Heart right ventricle (tissue), 16 donors: Measurements from ENCODE around the gene KRTAP10-12. TPM values are rescaled to one million over a fixed set of nuclear protein-coding genes. Genes with fewer than 3 reads are reported as not detected.

Experiments
- ATAC-seq, 8 donors: fragments of 200-7000 bp; cut with Tn5 transposase; one replicate each; pipeline ENCODE4 v1.9.1; 2020; ENCODE audit warnings: mild to moderate bottlenecking in 8 of 8, moderate library complexity in 8 of 8, moderate number of reproducible peaks in 1 of 8
- DNase-seq, 2 donors: peaks; one replicate each; pipeline ENCODE4 v3.0.0-alpha.2; 2020
- H3K27ac ChIP-seq, 10 donors: fragments of 200-600 bp; sonication (generic) in 2 of 10; one replicate each; pipeline versions ENCODE4 v1.5.0 to v1.8.0; 2020 to 2022; ENCODE audit warnings: mild to moderate bottlenecking in 3 of 10
- H3K27me3 ChIP-seq, 7 donors: fragments of 200-600 bp; one replicate each; pipeline ENCODE4 v1.8.0; 2021 to 2022; ENCODE audit warnings: mild to moderate bottlenecking in 2 of 7
- H3K36me3 ChIP-seq, 9 donors: fragments of 200-600 bp; sonication (generic) in 1 of 9; one replicate each; pipeline versions ENCODE4 v1.5.0 to v1.8.0; 2020 to 2022; ENCODE audit warnings: mild to moderate bottlenecking in 2 of 9
- H3K4me1 ChIP-seq, 9 donors: fragments of 200-600 bp; sonication (generic) in 1 of 9; one replicate each; pipeline versions ENCODE4 v1.5.0 to v1.8.0; 2020 to 2022; ENCODE audit warnings: mild to moderate bottlenecking in 4 of 9
- H3K4me3 ChIP-seq, 10 donors: fragments of 200-600 bp; sonication (generic) in 2 of 10; one replicate each; pipeline versions ENCODE4 v1.5.0 to v1.8.0; 2020 to 2022; ENCODE audit warnings: mild to moderate bottlenecking in 7 of 10, moderate library complexity in 2 of 10
- H3K9me3 ChIP-seq, 11 donors: fragments of 200-600 bp in 10 of 11; sonication (generic) in 2 of 11; one replicate each; pipeline versions ENCODE4 v1.5.0 to v1.8.0; 2013 to 2022; ENCODE audit warnings: mild to moderate bottlenecking in 2 of 11, control low read depth in 1 of 11, moderate library complexity in 1 of 11
- CTCF ChIP-seq, 9 donors: fragments of 200-600 bp; sonication (generic) in 2 of 9; IDR thresholded peaks; one replicate each; pipeline versions ENCODE4 v1.5.0 to v1.8.0; 2021 to 2022; ENCODE audit warnings: antibody characterized with exemption in 9 of 9, mild to moderate bottlenecking in 5 of 9, moderate library complexity in 1 of 9
- WGBS, 2 donors: extraction: QIAGEN DNeasy Blood & Tissue Kit; methylation state at CpG; one replicate each; pipeline ENCODE4 v1.1.7; 2013; ENCODE audit warnings: inconsistent platforms in 1 of 2; 5-methylcytosine and 5-hydroxymethylcytosine counted together
- intact Hi-C, 10 donors: fragments of 100-400 bp; cut with DNase I; formaldehyde crosslinking; loops; one replicate each; pipeline versions ENCODE4 v1.11.1 to v1.14.2; 2022
- polyA plus RNA-seq, 2 donors: library from polyadenylated mRNA; stranded (reverse); fragments of 200-250 nt; gene quantifications; one replicate each; pipeline ENCODE4 v1.2.3, GENCODE V29; 2013
- total RNA-seq, 10 donors: library from RNA; stranded (reverse); fragmentation: NEBNext Ultra II Directional in 3 of 10; extraction: Animal tissue kit (Norgen Biotek cat#: 25700) in 3 of 10; gene quantifications; one replicate each; pipeline versions ENCODE4 v1.2.1 to v1.2.4, GENCODE V29; 2021 to 2023
- donor health status: Arrhythmogenic right ventricular cardiomyopathy.
- donor health status: ischemic (EF 13 %, LVEDD 7.1; RV severe dilation, severe dysfunction).
- donor health status: healthy with polysubstance abuse.
- donor health status: DM: no; HTN: yes; CAD: no.
- donor health status: DM: no; HTN: no; CAD: no.
- donor health status: ischemic (EF 25% LVEDD 6.9; RV normal size, moderate dysfunction).
- donor health status: ischemic (EF 25% LVEDD 5.7; RV mildly dilated, moderate dysfunction).
- donor health status: healthy.
- donor health status: DM: yes; HTN: yes; CAD: no.
- donor health status: Ischemic cardiomyopathy.
- donor health status: ischemic (EF 35%, LVEDD 5.7; RV mildly dilated, moderate dysfunction).
- donor health status: nonischemic (EF 11% LVEDD 7.7; RV severe dilation, severe dysfunction).
- donor health status: DM: yes; HTN: yes; CAD: no.
- donor health status: PGD.
- donor health status: ischemic (EF 29% LVEDD 5.4; RV normal size, mild dysfunction).
- donor health status: nonischemic (EF 23%, LVEDD 6.1; RV moderate dilation, normal function).

The KRTAP10-12 gene
- total and polyA plus RNA-seq, 12 donors, result not detected

- Histone ChIP-seq H3K27ac (no peak overlapping the region), H3K36me3 (no peaks in the 10 kb centered on the region), H3K27me3 (peaks cover 0 to 83% (median 59%) of the 10 kb centered on the region in 7 donors), H3K9me3 (no peaks in the 10 kb centered on the region), H3K4me3 (no peak overlapping the region), H3K4me1 (peaks cover 0 to 9% (median 0%) of the 10 kb centered on the region in 9 donors)
- no peak for DNase-seq
- TF ChIP-seq CTCF (IDR thresholded peaks at IDR 0.05), result no peak
- 71 to 73% methylated on average over 6 of the region's 6 CpGs for WGBS, 2 donors
- ATAC-seq, result no peak
- intact Hi-C loops, result no loop called here
Observed at GRCh38 chr21:44726826-44727225, 29.9 kb downstream of the KRTAP10-12 start.

- Histone ChIP-seq H3K27me3 (peaks cover 0 to 78% (median 55%) of the 10 kb centered on the region in 7 donors), H3K4me3 (no peak overlapping the region), H3K27ac (no peak overlapping the region), H3K9me3 (no peaks in the 10 kb centered on the region), H3K36me3 (no peaks in the 10 kb centered on the region), H3K4me1 (peaks cover 0 to 9% (median 0%) of the 10 kb centered on the region in 9 donors)
- intact Hi-C loops, result no loop called here
- WGBS, 2 donors, result 94 to 99% methylated on average over 7 to 8 of the region's 8 CpGs
- TF ChIP-seq CTCF (IDR thresholded peaks at IDR 0.05), result no peak
- no peak for ATAC-seq
- no peak for DNase-seq
Observed at GRCh38 chr21:44727321-44727720, 30.3 kb downstream of the KRTAP10-12 start.

GRCh38 chr21:44727757-44728156 lies 30.8 kb downstream of the KRTAP10-12 start:
- H3K9me3 ChIP-seq, result no peaks in the 10 kb centered on the region
- no peak for ATAC-seq
- DNase-seq, result no peak
- H3K4me3 ChIP-seq, result no peak overlapping the region
- H3K27me3 ChIP-seq, result peaks cover 0 to 73% (median 51%) of the 10 kb centered on the region in 7 donors
- 70 to 80% methylated on average over 9 of the region's 9 CpGs for WGBS, 2 donors
- intact Hi-C loops, result no loop called here
- H3K36me3 ChIP-seq, result no peaks in the 10 kb centered on the region
- TF ChIP-seq CTCF (IDR thresholded peaks at IDR 0.05), result no peak
- no peak overlapping the region for H3K27ac ChIP-seq
- H3K4me1 ChIP-seq, result peaks cover 0 to 9% (median 0%) of the 10 kb centered on the region in 9 donors

- Histone ChIP-seq H3K27ac (no peak overlapping the region), H3K4me1 (peaks cover 0 to 3% (median 0%) of the 10 kb centered on the region in 9 donors), H3K36me3 (no peaks in the 10 kb centered on the region), H3K9me3 (no peaks in the 10 kb centered on the region), H3K4me3 (no peak overlapping the region), H3K27me3 (peaks cover 0 to 65% (median 41%) of the 10 kb centered on the region in 7 donors)
- TF ChIP-seq CTCF (IDR thresholded peaks at IDR 0.05), result no peak
- no peak for DNase-seq
- 84 to 90% methylated on average over 14 of the region's 14 CpGs for WGBS, 2 donors
- ATAC-seq, result no peak
- intact Hi-C loops, result no loop called here
Observed at GRCh38 chr21:44728716-44729115, 31.7 kb downstream of the KRTAP10-12 start.
